ENCODE data around the gene ITGB5.

The ITGB5 gene

GRCh38 chr3:124796477-124796876 is 90.7 kb downstream of the ITGB5 start:
- no peak for TF ChIP-seq TCF4 (CRISPR knock-in tag; IDR thresholded peaks at IDR 0.05; ENCODE audit: borderline replicate concordance)
- TF ChIP-seq ZFP3 (CRISPR knock-in tag; IDR thresholded peaks at IDR 0.05) = no peak
- no peak for TF ChIP-seq CSDC2 (CRISPR knock-in tag; IDR thresholded peaks at IDR 0.05)
- TF ChIP-seq GLIS3 (CRISPR knock-in tag; IDR thresholded peaks at IDR 0.05) = no peak
- TF ChIP-seq, protein P1, sequence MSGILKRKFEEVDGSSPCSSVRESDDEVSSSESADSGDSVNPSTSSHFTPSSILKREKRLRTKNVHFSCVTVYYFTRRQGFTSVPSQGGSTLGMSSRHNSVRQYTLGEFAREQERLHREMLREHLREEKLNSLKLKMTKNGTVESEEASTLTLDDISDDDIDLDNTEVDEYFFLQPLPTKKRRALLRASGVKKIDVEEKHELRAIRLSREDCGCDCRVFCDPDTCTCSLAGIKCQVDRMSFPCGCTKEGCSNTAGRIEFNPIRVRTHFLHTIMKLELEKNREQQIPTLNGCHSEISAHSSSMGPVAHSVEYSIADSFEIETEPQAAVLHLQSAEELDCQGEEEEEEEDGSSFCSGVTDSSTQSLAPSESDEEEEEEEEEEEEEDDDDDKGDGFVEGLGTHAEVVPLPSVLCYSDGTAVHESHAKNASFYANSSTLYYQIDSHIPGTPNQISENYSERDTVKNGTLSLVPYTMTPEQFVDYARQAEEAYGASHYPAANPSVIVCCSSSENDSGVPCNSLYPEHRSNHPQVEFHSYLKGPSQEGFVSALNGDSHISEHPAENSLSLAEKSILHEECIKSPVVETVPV (CRISPR knock-in tag; IDR thresholded peaks at IDR 0.05) = no peak
- TF ChIP-seq TOX (CRISPR knock-in tag; IDR thresholded peaks at IDR 0.05; ENCODE audit: borderline replicate concordance) = no peak
- no peak for TF ChIP-seq ZNF565 (CRISPR knock-in tag; conservative IDR thresholded peaks at IDR 0.05; ENCODE audit: low read depth)
- no peak for TF ChIP-seq PPARA (CRISPR knock-in tag; IDR thresholded peaks at IDR 0.05; ENCODE audit: borderline replicate concordance)
- no peak for TF ChIP-seq SNAI2 (CRISPR knock-in tag; IDR thresholded peaks at IDR 0.05)
- TF ChIP-seq ZNF70 (CRISPR knock-in tag; IDR thresholded peaks at IDR 0.05) = no peak
- TF ChIP-seq ZNF8 (CRISPR knock-in tag; IDR thresholded peaks at IDR 0.05) = no peak
- TF ChIP-seq, protein P2, sequence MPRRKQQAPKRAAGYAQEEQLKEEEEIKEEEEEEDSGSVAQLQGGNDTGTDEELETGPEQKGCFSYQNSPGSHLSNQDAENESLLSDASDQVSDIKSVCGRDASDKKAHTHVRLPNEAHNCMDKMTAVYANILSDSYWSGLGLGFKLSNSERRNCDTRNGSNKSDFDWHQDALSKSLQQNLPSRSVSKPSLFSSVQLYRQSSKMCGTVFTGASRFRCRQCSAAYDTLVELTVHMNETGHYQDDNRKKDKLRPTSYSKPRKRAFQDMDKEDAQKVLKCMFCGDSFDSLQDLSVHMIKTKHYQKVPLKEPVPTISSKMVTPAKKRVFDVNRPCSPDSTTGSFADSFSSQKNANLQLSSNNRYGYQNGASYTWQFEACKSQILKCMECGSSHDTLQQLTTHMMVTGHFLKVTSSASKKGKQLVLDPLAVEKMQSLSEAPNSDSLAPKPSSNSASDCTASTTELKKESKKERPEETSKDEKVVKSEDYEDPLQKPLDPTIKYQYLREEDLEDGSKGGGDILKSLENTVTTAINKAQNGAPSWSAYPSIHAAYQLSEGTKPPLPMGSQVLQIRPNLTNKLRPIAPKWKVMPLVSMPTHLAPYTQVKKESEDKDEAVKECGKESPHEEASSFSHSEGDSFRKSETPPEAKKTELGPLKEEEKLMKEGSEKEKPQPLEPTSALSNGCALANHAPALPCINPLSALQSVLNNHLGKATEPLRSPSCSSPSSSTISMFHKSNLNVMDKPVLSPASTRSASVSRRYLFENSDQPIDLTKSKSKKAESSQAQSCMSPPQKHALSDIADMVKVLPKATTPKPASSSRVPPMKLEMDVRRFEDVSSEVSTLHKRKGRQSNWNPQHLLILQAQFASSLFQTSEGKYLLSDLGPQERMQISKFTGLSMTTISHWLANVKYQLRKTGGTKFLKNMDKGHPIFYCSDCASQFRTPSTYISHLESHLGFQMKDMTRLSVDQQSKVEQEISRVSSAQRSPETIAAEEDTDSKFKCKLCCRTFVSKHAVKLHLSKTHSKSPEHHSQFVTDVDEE (CRISPR knock-in tag; IDR thresholded peaks at IDR 0.05) = no peak
- ATAC-seq = no peak

DNA sequence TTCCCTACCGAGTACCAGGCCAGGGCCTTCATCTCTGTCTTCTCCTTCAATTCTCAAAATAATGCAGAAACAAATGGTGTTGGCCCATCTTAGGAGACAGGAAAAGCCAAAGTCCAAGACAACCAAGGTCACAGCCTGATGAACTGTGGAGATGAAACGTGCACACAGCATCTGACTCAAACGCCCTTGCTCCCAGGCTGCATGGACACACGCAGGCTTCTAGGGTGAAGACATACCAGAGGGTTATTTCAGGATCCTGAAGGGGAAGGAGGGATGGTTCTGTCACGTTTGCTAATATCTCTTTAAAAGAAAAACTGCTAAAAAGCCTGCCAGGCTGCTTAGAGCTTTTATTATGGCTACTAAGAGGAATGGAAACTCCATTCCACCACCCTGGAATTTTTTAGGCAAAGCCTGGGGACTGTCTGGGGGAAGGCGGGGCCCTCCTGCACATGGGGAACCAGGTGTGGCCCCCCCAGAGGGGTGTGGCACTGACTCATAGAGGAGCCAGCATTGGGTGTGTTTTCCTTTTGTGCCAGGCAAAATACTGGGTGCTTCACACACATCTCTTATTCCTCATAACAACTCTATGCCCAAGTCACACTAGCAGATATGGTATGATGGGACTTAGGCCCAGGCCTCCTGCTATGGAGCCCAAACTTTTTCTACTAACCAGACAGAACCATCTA is 94.0 kb downstream of the ITGB5 start:
- TF ChIP-seq RARB (CRISPR knock-in tag; IDR thresholded peaks at IDR 0.05) (no peak), ZNF70 (CRISPR knock-in tag; IDR thresholded peaks at IDR 0.05) (no peak), ARNTL (CRISPR knock-in tag; IDR thresholded peaks at IDR 0.05; ENCODE audit: borderline replicate concordance, low read depth) (no peak), ESRRG (CRISPR knock-in tag; IDR thresholded peaks at IDR 0.05) (no peak), TOX (CRISPR knock-in tag; IDR thresholded peaks at IDR 0.05; ENCODE audit: borderline replicate concordance) (no peak), OSR1 (CRISPR knock-in tag; IDR thresholded peaks at IDR 0.05) (no peak), TCF4 (CRISPR knock-in tag; IDR thresholded peaks at IDR 0.05; ENCODE audit: borderline replicate concordance) (no peak), ZC3H10 (CRISPR knock-in tag; IDR thresholded peaks at IDR 0.05) (no peak), ISL1 (CRISPR knock-in tag; IDR thresholded peaks at IDR 0.05) (no peak)
- ATAC-seq = no peak

GRCh38 chr3:124792341-124793040 is 94.7 kb downstream of the ITGB5 start:
- TF ChIP-seq TCF4 (CRISPR knock-in tag; IDR thresholded peaks at IDR 0.05; ENCODE audit: borderline replicate concordance) (no peak), ISL1 (CRISPR knock-in tag; IDR thresholded peaks at IDR 0.05) (no peak), SNAI2 (CRISPR knock-in tag; IDR thresholded peaks at IDR 0.05) (no peak), BACH2 (CRISPR knock-in tag; IDR thresholded peaks at IDR 0.05; ENCODE audit: borderline replicate concordance) (no peak), ZC3H10 (CRISPR knock-in tag; IDR thresholded peaks at IDR 0.05) (no peak)
- ATAC-seq = no peak

- TF ChIP-seq ZFP3 (CRISPR knock-in tag; IDR thresholded peaks at IDR 0.05) = no peak
- no peak for TF ChIP-seq CSDC2 (CRISPR knock-in tag; IDR thresholded peaks at IDR 0.05)
- no peak for TF ChIP-seq PPARA (CRISPR knock-in tag; IDR thresholded peaks at IDR 0.05; ENCODE audit: borderline replicate concordance)
- no peak for TF ChIP-seq ZNF70 (CRISPR knock-in tag; IDR thresholded peaks at IDR 0.05)
- no peak for TF ChIP-seq PATZ1 (CRISPR knock-in tag; IDR thresholded peaks at IDR 0.05; ENCODE audit: borderline replicate concordance)
- TF ChIP-seq TCF4 (CRISPR knock-in tag; IDR thresholded peaks at IDR 0.05; ENCODE audit: borderline replicate concordance) = no peak
These were observed 95.5 kb downstream of the ITGB5 start for GRCh38 chr3:124791639-124792151.

More at GRCh38 chr3:124791639-124792151, 95.5 kb downstream of the ITGB5 start:
- peak; percentile 55 for ATAC-seq

Data from SK-N-SH treated with all-trans-retinoic acid at 6 μM for 48 hours (cell line).